ENCODE measurements around the gene HOXA6.

Gene HOXA6

GRCh38 chr7:27125986-27126394 is 21.6 kb downstream of the HOXA6 start:
- no peak overlapping the region for H3K4me3 Mint-ChIP-seq

DNA sequence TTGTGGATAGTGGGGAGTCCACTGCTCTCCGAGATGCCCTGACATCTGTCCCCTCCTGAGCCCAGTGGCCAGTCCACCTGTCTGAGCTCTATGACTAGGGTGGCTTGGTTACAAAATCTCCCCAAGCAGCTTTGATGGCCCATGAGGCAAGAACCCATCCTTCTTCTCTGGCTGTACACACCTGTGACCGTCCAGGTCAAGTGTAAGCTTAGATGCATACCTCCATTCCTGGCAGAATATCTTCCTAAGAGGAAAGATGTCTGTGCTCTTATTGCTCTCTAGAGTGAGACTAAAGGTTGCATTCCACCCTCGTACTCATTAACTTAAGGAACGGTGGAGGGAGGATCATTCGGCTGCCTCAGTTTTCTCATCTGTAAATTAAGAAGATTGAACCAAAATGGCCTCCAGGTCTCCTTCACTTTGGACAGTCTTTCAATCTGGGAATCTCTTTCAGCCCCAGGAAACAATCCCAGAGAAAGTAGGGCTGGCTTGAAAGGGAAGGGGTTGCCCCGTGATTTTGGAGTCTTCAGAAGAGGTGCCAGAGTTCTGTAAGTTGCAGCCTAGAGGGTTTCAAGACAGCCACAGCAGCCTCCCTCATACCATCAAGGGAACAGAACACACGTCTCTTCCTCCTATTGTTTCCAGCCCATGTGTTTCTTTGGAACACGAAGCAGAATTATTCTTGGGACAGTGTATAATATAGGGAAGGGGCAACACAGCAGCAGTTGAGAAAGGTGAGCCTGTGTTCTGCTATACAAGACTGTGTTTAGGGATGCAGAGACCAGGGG is 22.5 kb downstream of the HOXA6 start:
- Mint-ChIP-seq H3K4me1 (ENCODE audit: low read depth) (no peaks in the 10 kb centered on the region), H3K9me3 (no peaks in the 10 kb centered on the region), H3K27me3 (ENCODE audit: low read depth) (peaks cover 43% of the 10 kb centered on the region), H3K36me3 (ENCODE audit: low read depth) (no peaks in the 10 kb centered on the region), H3K4me3 (no peak overlapping the region), H3K27ac (no peak overlapping the region)

More at GRCh38 chr7:27125986-27126394, 21.6 kb downstream of the HOXA6 start:
- Mint-ChIP-seq H3K9me3 (no peaks in the 10 kb centered on the region), H3K27me3 (ENCODE audit: low read depth) (peaks cover 43% of the 10 kb centered on the region), H3K27ac (no peak overlapping the region), H3K4me1 (ENCODE audit: low read depth) (no peaks in the 10 kb centered on the region), H3K36me3 (ENCODE audit: low read depth) (no peaks in the 10 kb centered on the region)

DNA sequence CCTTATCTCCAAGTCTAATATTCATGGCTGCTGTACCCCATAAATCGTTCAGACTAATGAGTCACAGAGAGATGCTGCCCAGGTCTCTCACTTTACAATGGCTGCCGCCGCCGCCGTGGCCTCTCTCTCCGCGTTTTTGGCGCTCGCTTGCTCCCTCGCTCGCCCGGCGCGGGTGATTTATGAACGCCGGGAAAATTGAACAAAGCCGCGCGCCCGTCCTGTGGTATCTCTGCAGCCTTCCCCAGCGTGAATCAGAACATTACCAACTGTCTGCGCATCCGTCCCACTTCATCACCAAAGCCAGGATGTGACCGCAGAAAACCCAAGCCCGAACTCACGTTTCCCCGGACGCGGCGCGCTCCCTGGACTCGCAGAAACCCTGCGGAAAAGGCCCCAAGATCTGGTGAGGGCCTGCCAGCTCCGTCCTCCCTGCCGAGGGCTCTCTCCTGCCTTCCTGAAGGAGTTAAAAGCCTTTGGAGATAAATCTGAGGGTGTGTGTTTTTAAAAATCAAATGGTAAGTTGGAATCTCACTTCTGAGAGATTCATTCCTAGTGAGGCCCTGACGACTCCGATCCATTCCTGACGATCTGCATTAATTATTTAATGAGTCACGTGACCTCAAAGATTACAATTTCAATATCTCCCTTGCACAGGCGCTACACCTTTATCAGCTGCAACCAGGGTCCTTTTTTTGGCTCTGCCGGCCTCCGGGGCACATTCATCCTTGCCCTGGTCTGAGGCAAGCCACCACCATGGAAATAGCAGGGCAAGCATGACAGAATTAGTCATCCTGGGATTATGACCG is 23.3 kb downstream of the HOXA6 start:
- peaks cover 43% of the 10 kb centered on the region for H3K27me3 Mint-ChIP-seq (ENCODE audit: low read depth)
- H3K9me3 Mint-ChIP-seq: no peaks in the 10 kb centered on the region
- no peak overlapping the region for H3K27ac Mint-ChIP-seq
- H3K4me1 Mint-ChIP-seq (ENCODE audit: low read depth): no peaks in the 10 kb centered on the region
- H3K4me3 Mint-ChIP-seq: no peak overlapping the region
- H3K36me3 Mint-ChIP-seq (ENCODE audit: low read depth): no peaks in the 10 kb centered on the region

DNA sequence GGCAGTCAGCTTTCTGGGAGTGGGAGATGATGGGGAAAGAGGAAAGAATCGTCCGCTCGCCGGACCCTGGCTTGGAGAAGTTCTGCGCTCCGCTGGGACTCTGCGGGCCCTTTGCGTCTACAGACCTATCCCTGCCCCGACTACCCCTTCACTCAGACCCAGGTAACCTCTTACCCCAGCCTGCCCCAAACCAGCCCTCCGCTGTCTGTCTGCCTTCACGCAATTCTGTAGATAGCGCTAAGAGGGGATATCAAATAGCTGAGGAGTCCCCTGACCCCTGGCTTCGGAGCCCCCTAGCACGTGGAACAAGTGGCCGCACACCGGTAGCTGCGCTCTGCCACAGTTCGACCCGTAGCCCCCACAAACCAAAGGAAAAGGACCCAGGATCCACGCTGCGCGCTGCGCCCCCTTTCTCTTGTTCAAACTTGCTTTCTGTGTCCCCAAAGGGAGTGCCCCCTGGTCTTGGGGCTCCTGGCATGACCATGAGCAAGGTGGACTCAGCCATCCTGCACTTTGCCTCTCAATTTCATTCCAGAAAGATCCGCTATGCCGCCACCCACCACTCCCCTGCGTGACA is 24.0 kb downstream of the HOXA6 start:
- Mint-ChIP-seq H3K27me3 (ENCODE audit: low read depth) (peaks cover 40% of the 10 kb centered on the region), H3K4me1 (ENCODE audit: low read depth) (no peaks in the 10 kb centered on the region), H3K9me3 (no peaks in the 10 kb centered on the region), H3K36me3 (ENCODE audit: low read depth) (no peaks in the 10 kb centered on the region), H3K27ac (no peak overlapping the region), H3K4me3 (no peak overlapping the region)

- Mint-ChIP-seq H3K27me3 (ENCODE audit: low read depth) (peaks cover 35% of the 10 kb centered on the region), H3K4me3 (no peak overlapping the region), H3K9me3 (no peaks in the 10 kb centered on the region), H3K27ac (no peak overlapping the region), H3K36me3 (ENCODE audit: low read depth) (no peaks in the 10 kb centered on the region), H3K4me1 (ENCODE audit: low read depth) (no peaks in the 10 kb centered on the region)
Observed at GRCh38 chr7:27123007-27123476, 24.5 kb downstream of the HOXA6 start.

- H3K9me3 Mint-ChIP-seq: no peaks in the 10 kb centered on the region
- no peaks in the 10 kb centered on the region for H3K36me3 Mint-ChIP-seq (ENCODE audit: low read depth)
- H3K4me1 Mint-ChIP-seq (ENCODE audit: low read depth): no peaks in the 10 kb centered on the region
- H3K27ac Mint-ChIP-seq: no peak overlapping the region
- no peak overlapping the region for H3K4me3 Mint-ChIP-seq
- H3K27me3 Mint-ChIP-seq (ENCODE audit: low read depth): peaks cover 27% of the 10 kb centered on the region
Observed at GRCh38 chr7:27122077-27122910, 25.3 kb downstream of the HOXA6 start.

- Mint-ChIP-seq H3K27ac (no peak overlapping the region), H3K9me3 (no peaks in the 10 kb centered on the region), H3K4me1 (ENCODE audit: low read depth) (no peaks in the 10 kb centered on the region), H3K27me3 (ENCODE audit: low read depth) (peaks cover 21% of the 10 kb centered on the region), H3K4me3 (no peak overlapping the region), H3K36me3 (ENCODE audit: low read depth) (no peaks in the 10 kb centered on the region)
Observed at GRCh38 chr7:27121684-27122076, 25.9 kb downstream of the HOXA6 start.

- Mint-ChIP-seq H3K4me1 (ENCODE audit: low read depth) (no peaks in the 10 kb centered on the region), H3K27ac (no peak overlapping the region), H3K36me3 (ENCODE audit: low read depth) (no peaks in the 10 kb centered on the region), H3K27me3 (ENCODE audit: low read depth) (peaks cover 7% of the 10 kb centered on the region), H3K9me3 (no peaks in the 10 kb centered on the region), H3K4me3 (no peak overlapping the region)
Observed at GRCh38 chr7:27119412-27119911, 28.1 kb downstream of the HOXA6 start.

GRCh38 chr7:27118580-27118979 is 29.0 kb downstream of the HOXA6 start:
- Mint-ChIP-seq H3K36me3 (ENCODE audit: low read depth) (no peaks in the 10 kb centered on the region), H3K4me1 (ENCODE audit: low read depth) (no peaks in the 10 kb centered on the region), H3K9me3 (no peaks in the 10 kb centered on the region), H3K4me3 (no peak overlapping the region), H3K27me3 (ENCODE audit: low read depth) (peaks cover 7% of the 10 kb centered on the region), H3K27ac (no peak overlapping the region)

DNA sequence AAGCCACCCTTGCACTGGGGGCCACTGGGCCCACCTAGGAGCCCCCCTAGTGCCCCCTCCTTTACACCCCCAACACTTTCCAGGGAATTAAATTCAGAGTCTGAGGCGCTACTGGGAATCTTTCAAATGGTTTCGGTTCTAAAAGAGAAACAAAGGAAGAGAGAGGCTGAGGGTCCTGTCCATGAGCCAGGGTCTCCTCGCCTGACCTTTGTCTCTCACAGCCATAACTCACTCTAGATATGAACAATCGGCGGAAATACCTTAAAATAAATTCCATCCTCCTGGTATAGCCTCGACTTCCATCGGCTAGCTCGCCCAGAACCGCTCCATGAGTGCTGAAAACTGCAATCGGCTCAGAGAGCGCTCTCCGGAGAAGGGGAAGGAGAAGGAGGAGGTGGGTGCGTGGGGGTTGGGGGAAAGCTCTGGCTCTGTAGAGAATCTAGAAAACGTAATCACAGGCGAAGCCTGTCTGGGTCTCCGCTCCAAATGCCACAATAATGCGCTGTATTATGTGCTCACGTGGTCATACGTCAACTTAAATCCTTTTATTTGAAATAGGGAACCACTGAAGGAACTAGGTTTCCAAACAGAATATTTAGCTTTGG is 29.6 kb downstream of the HOXA6 start:
- H3K36me3 Mint-ChIP-seq (ENCODE audit: low read depth): no peaks in the 10 kb centered on the region
- H3K27me3 Mint-ChIP-seq (ENCODE audit: low read depth): peaks cover 7% of the 10 kb centered on the region
- no peaks in the 10 kb centered on the region for H3K4me1 Mint-ChIP-seq (ENCODE audit: low read depth)
- H3K4me3 Mint-ChIP-seq: no peak overlapping the region
- H3K27ac Mint-ChIP-seq: no peak overlapping the region
- H3K9me3 Mint-ChIP-seq: no peaks in the 10 kb centered on the region

- no peak overlapping the region for H3K27ac Mint-ChIP-seq
- no peaks in the 10 kb centered on the region for H3K36me3 Mint-ChIP-seq (ENCODE audit: low read depth)
- peaks cover 7% of the 10 kb centered on the region for H3K27me3 Mint-ChIP-seq (ENCODE audit: low read depth)
- no peak overlapping the region for H3K4me3 Mint-ChIP-seq
- H3K4me1 Mint-ChIP-seq (ENCODE audit: low read depth): no peaks in the 10 kb centered on the region
- no peaks in the 10 kb centered on the region for H3K9me3 Mint-ChIP-seq
Observed at GRCh38 chr7:27116962-27117886, 30.4 kb downstream of the HOXA6 start.

GRCh38 chr7:27116031-27116961 is 31.3 kb downstream of the HOXA6 start:
- no peak overlapping the region for H3K4me3 Mint-ChIP-seq
- no peak overlapping the region for H3K27ac Mint-ChIP-seq
- no peaks in the 10 kb centered on the region for H3K9me3 Mint-ChIP-seq
- no peaks in the 10 kb centered on the region for H3K4me1 Mint-ChIP-seq (ENCODE audit: low read depth)
- peaks cover 11% of the 10 kb centered on the region for H3K27me3 Mint-ChIP-seq (ENCODE audit: low read depth)
- H3K36me3 Mint-ChIP-seq (ENCODE audit: low read depth): no peaks in the 10 kb centered on the region
